Left lung (tissue), 10 donors: ENCODE results near the gene DUSP18. TPM values are rescaled to one million over a fixed set of nuclear protein-coding genes. Genes with fewer than 3 reads are reported as not detected.

ENCODE experiments used
- ATAC-seq: fragments of 200-7000 bp; cut with Tn5 transposase; one replicate; pipeline ENCODE4 v1.9.1; 2020; ENCODE audit warnings: moderate library complexity
- DNase-seq, 4 donors: peaks; one replicate each; pipeline ENCODE4 v3.0.0-alpha.2; 2013 to 2020
- H3K27ac ChIP-seq, 2 donors: fragments of 200-600 bp; sonication (generic) in 1 of 2; one replicate each; pipeline versions ENCODE4 v1.5.0 to v1.8.0; 2020 to 2021
- H3K27me3 ChIP-seq, 2 donors: fragments of 200-600 bp; sonication (generic) in 1 of 2; one replicate each; pipeline versions ENCODE4 v1.5.0 to v1.8.0; 2020 to 2021
- H3K36me3 ChIP-seq, 2 donors: fragments of 200-600 bp; sonication (generic) in 1 of 2; one replicate each; pipeline versions ENCODE4 v1.5.0 to v1.8.0; 2020 to 2021
- H3K4me1 ChIP-seq, 2 donors: fragments of 200-600 bp; one replicate each; pipeline ENCODE4 v1.8.0; 2021
- H3K4me3 ChIP-seq, 2 donors: fragments of 200-600 bp; sonication (generic) in 1 of 2; one replicate each; pipeline versions ENCODE4 v1.5.0 to v1.8.0; 2020 to 2021; ENCODE audit warnings: mild to moderate bottlenecking in 1 of 2
- H3K9me3 ChIP-seq, 2 donors: fragments of 200-600 bp; sonication (generic) in 1 of 2; one replicate each; pipeline versions ENCODE4 v1.5.0 to v1.8.0; 2020 to 2021
- CTCF ChIP-seq, 2 donors: fragments of 200-600 bp; sonication (generic) in 1 of 2; IDR thresholded peaks; one replicate each; pipeline versions ENCODE4 v1.5.0 to v1.8.0; 2021; ENCODE audit warnings: antibody characterized with exemption in 2 of 2
- intact Hi-C, 2 donors: fragments of 100-400 bp; cut with DNase I; formaldehyde crosslinking; loops; one replicate each; pipeline versions ENCODE4 v1.11.2 to v1.14.2; 2022
- polyA plus RNA-seq, 6 donors: library from polyadenylated mRNA; unstranded; fragments of 120-200 nt; gene quantifications; one replicate each; pipeline ENCODE4 v1.2.1, GENCODE V29; 2013; ENCODE audit not compliant: insufficient read length in 6 of 6
- total RNA-seq, 2 donors: library from RNA; stranded (reverse); fragmentation: NEBNext Ultra II Directional; extraction: Animal tissue kit (Norgen Biotek cat#: 25700); gene quantifications; one replicate each; pipeline ENCODE4 v1.2.1, GENCODE V29; 2021
- donor health status: DM: no; HTN: yes; CAD: no.
- donor health status: DM: no; HTN: no; CAD: no.

DUSP18 gene
- total and polyA plus RNA-seq, 8 donors: 10.0 to 23.9 (median 13.1) TPM

- no peak overlapping the region for H3K27ac ChIP-seq
- H3K4me1 ChIP-seq: peaks cover 4 to 15% of the 10 kb centered on the region in 2 donors
- no peak for ATAC-seq
- DNase-seq: no peak
- peaks cover 0 to 39% of the 10 kb centered on the region in 2 donors for H3K27me3 ChIP-seq
- intact Hi-C loops: no loop called here
- no peak for TF ChIP-seq CTCF (IDR thresholded peaks at IDR 0.05)
- no peak overlapping the region for H3K4me3 ChIP-seq
- no peaks in the 10 kb centered on the region for H3K9me3 ChIP-seq
- no peaks in the 10 kb centered on the region for H3K36me3 ChIP-seq
Observed at GRCh38 chr22:30695871-30696655, 28.4 kb upstream of the DUSP18 start.

GRCh38 chr22:30695351-30695851, 27.7 kb upstream of the DUSP18 start:
- peaks cover 4 to 15% of the 10 kb centered on the region in 2 donors for H3K4me1 ChIP-seq
- no peak for TF ChIP-seq CTCF (IDR thresholded peaks at IDR 0.05)
- DNase-seq: no peak
- intact Hi-C loops: no loop called here
- H3K9me3 ChIP-seq: no peaks in the 10 kb centered on the region
- H3K27me3 ChIP-seq: peaks cover 0 to 39% of the 10 kb centered on the region in 2 donors
- peak overlapping the region; percentile 45 to 48 for H3K4me3 ChIP-seq
- no peaks in the 10 kb centered on the region for H3K36me3 ChIP-seq
- peak; percentile 40 for ATAC-seq
- H3K27ac ChIP-seq: no peak overlapping the region

- intact Hi-C loops: no loop called here
- no peak for TF ChIP-seq CTCF (IDR thresholded peaks at IDR 0.05)
- H3K27me3 ChIP-seq: peaks cover 0 to 39% of the 10 kb centered on the region in 2 donors
- DNase-seq: peak; percentile 34 to 84 (median 40)
- H3K4me3 ChIP-seq: peak within 1 kb of the TSS; percentile 45 to 48
- H3K36me3 ChIP-seq: no peaks in the 10 kb centered on the region
- peak; percentile 86 for ATAC-seq
- H3K9me3 ChIP-seq: no peaks in the 10 kb centered on the region
- peak within 1 kb of the TSS; percentile 21 to 75 for H3K27ac ChIP-seq
- H3K4me1 ChIP-seq: peaks cover 4 to 15% of the 10 kb centered on the region in 2 donors
Observed at GRCh38 chr22:30694640-30695350, 27.1 kb upstream of the DUSP18 start, which contains the start of gene OSBP2. TSS of gene OSBP2 (plus strand) at chr22:30694874. CDS start at chr22:30694910, 36 bp downstream.

- Histone ChIP-seq H3K9me3 (no peaks in the 10 kb centered on the region), H3K27ac (peak overlapping the region; percentile 21 to 75), H3K4me3 (peak overlapping the region; percentile 42 to 48), H3K4me1 (peaks cover 4 to 15% of the 10 kb centered on the region in 2 donors), H3K36me3 (no peaks in the 10 kb centered on the region), H3K27me3 (peaks cover 0 to 39% of the 10 kb centered on the region in 2 donors)
- DNase-seq (peak; percentile 54 to 86 (median 64)), ATAC-seq (peak; percentile 85)
- intact Hi-C loops: no loop called here
- TF ChIP-seq CTCF (IDR thresholded peaks at IDR 0.05): no peak
Observed at GRCh38 chr22:30694171-30694639, 26.5 kb upstream of the DUSP18 start.

GRCh38 chr22:30691204-30691603, 23.5 kb upstream of the DUSP18 start:
- H3K4me3 ChIP-seq: no peak overlapping the region
- H3K9me3 ChIP-seq: no peaks in the 10 kb centered on the region
- DNase-seq: no peak
- no peak for TF ChIP-seq CTCF (IDR thresholded peaks at IDR 0.05)
- no peak for ATAC-seq
- peaks cover 0 to 31% of the 10 kb centered on the region in 2 donors for H3K27me3 ChIP-seq
- peaks cover 4 to 15% of the 10 kb centered on the region in 2 donors for H3K4me1 ChIP-seq
- no peak overlapping the region for H3K27ac ChIP-seq
- intact Hi-C loops: no loop called here
- no peaks in the 10 kb centered on the region for H3K36me3 ChIP-seq
